Endothelial cell of umbilical vein (primary cell): ENCODE results near the gene DBP. TPM values are rescaled to one million over a fixed set of nuclear protein-coding genes. Genes with fewer than 3 reads are reported as not detected.

Source experiments
- BruUV-seq: library from RNA; stranded (reverse); fragments of 400-500 nt; replicated peaks from 2 replicates; lab custom pipeline; 2021; lab: Mats Ljungman, UMichigan
- CTCF ChIA-PET: fragments of 300-600, 350-600 bp; sonication (Branson Sonifier 250); formaldehyde crosslinking; loops from one replicate; lab custom pipeline; 2021; ENCODE audit warnings: antibody characterized with exemption, inconsistent platforms; lab: Charles Lee
- POLR2A ChIA-PET: fragments of 300-600, 350-600 bp; sonication (Branson Sonifier 250); formaldehyde crosslinking; loops from one replicate; lab custom pipeline; 2021; ENCODE audit warnings: antibody characterized with exemption, inconsistent platforms; lab: Charles Lee
- DNase-seq: peaks from one replicate; pipeline ENCODE4 v3.0.0-alpha.2; 2011; ENCODE audit warnings: low read depth, low spot score
- FAIRE-seq: peaks from 2 replicates; lab custom pipeline; 2011; peaks lifted over from hg19 to GRCh38; lab: Jason Lieb, UNC
- H2AFZ ChIP-seq: 2 replicates; pipeline ENCODE4 v1.6.0; 2012; ENCODE audit warnings: low read depth, low read length, control low read depth, inconsistent platforms
- H3K27ac ChIP-seq: 2 replicates; pipeline ENCODE4 v1.5.1; 2011; ENCODE audit warnings: low read depth, mild to moderate bottlenecking, control low read depth, low read length, moderate library complexity; ENCODE audit not compliant: insufficient read depth
- H3K27me3 ChIP-seq, 2 experiments: 2 replicates each; pipeline versions ENCODE4 v1.6.0 to v1.6.1; 2011; ENCODE audit warnings: low read length in 2 of 2, mixed read lengths in 1 of 2; ENCODE audit not compliant: control insufficient read depth in 2 of 2, insufficient read depth in 2 of 2
- H3K36me3 ChIP-seq, 2 experiments: 2 replicates in 1 of 2; 3 replicates in 1 of 2; pipeline ENCODE4 v1.5.1; 2011; ENCODE audit warnings: low read length in 2 of 2, mild to moderate bottlenecking in 1 of 2, moderate library complexity in 1 of 2; ENCODE audit not compliant: control insufficient read depth in 2 of 2, insufficient read depth in 2 of 2; ENCODE audit errors: extremely low read depth in 1 of 2
- H3K4me1 ChIP-seq: 3 replicates; pipeline ENCODE4 v1.5.1; 2011; ENCODE audit warnings: mild to moderate bottlenecking, low read length; ENCODE audit not compliant: control insufficient read depth, insufficient read depth; ENCODE audit errors: extremely low read depth
- H3K4me2 ChIP-seq: 2 replicates; pipeline ENCODE4 v1.6.1; 2011; ENCODE audit warnings: low read length, control low read depth, mixed read lengths; ENCODE audit not compliant: insufficient read depth
- H3K4me3 ChIP-seq, 3 experiments: fragments of 200-600 bp in 1 of 3; sonication (generic), shearing (Covaris generic) in 1 of 3; replicated peaks in 1 of 3; 2 replicates each; pipeline ENCODE4 v1.5.1; 2011 to 2016; ENCODE audit warnings: control low read depth in 3 of 3, low read length in 3 of 3, mild to moderate bottlenecking in 2 of 3, inconsistent platforms in 1 of 3, low read depth in 1 of 3, moderate library complexity in 1 of 3; ENCODE audit not compliant: insufficient read depth in 1 of 3
- H3K79me2 ChIP-seq: 2 replicates; pipeline ENCODE4 v1.6.0; 2012; ENCODE audit warnings: low read length, inconsistent platforms; ENCODE audit not compliant: control insufficient read depth, insufficient read depth
- H3K9ac ChIP-seq: replicated peaks from 2 replicates; pipeline ENCODE3; 2011; ENCODE audit warnings: low read length, control low read depth; ENCODE audit not compliant: insufficient read depth; ENCODE audit errors: extremely low read depth
- H3K9me1 ChIP-seq: replicated peaks from 3 replicates; pipeline ENCODE4 v1.6.0; 2011; ENCODE audit warnings: mild to moderate bottlenecking, low read length; ENCODE audit not compliant: control insufficient read depth, insufficient read depth; ENCODE audit errors: extremely low read depth
- H3K9me3 ChIP-seq: replicated peaks from 2 replicates; pipeline ENCODE4 v1.5.1; 2012; ENCODE audit warnings: low read length, inconsistent platforms; ENCODE audit not compliant: control insufficient read depth, insufficient read depth
- H4K20me1 ChIP-seq: replicated peaks from 2 replicates; pipeline ENCODE3; 2011; ENCODE audit warnings: mild to moderate bottlenecking, low read length; ENCODE audit not compliant: control insufficient read depth, insufficient read depth; ENCODE audit errors: extremely low read depth
- CTCF ChIP-seq, 2 donors: IDR thresholded peaks; 1 replicate in 1 of 2; 2 replicates in 1 of 2; pipeline ENCODE4 v1.5.1; 2011; ENCODE audit warnings: low read length in 2 of 2, mild to moderate bottlenecking in 2 of 2, moderate library complexity in 2 of 2, control low read depth in 1 of 2, inconsistent platforms in 1 of 2, low read depth in 1 of 2; ENCODE audit not compliant: insufficient read depth in 1 of 2; ENCODE audit errors: extremely low read depth in 1 of 2
- EZH2 ChIP-seq: IDR thresholded peaks from 2 replicates; pipeline ENCODE4 v1.6.1; 2012; ENCODE audit warnings: borderline replicate concordance, low read depth, mild to moderate bottlenecking, moderate library complexity, low read length, inconsistent platforms; ENCODE audit not compliant: severe bottlenecking
- FOS ChIP-seq: IDR thresholded peaks from 2 replicates; pipeline ENCODE4 v1.6.1; 2011; ENCODE audit warnings: mild to moderate bottlenecking, low read length, moderate library complexity, borderline replicate concordance; ENCODE audit not compliant: insufficient read depth
- GATA2 ChIP-seq: IDR thresholded peaks from 2 replicates; pipeline ENCODE4 v1.7.0; 2011; ENCODE audit warnings: low read depth, mild to moderate bottlenecking, moderate library complexity, mixed read lengths, low read length; ENCODE audit not compliant: insufficient read length, insufficient read depth
- JUN ChIP-seq: IDR thresholded peaks from 2 replicates; pipeline ENCODE4 v1.6.1; 2011; ENCODE audit warnings: borderline replicate concordance, low read depth; ENCODE audit not compliant: insufficient read length, insufficient read depth
- MAX ChIP-seq: IDR thresholded peaks from 2 replicates; pipeline ENCODE4 v1.6.1; 2011; ENCODE audit not compliant: insufficient read depth, insufficient read length
- MYC ChIP-seq: IDR thresholded peaks from one replicate; pipeline ENCODE4 v1.6.1; 2011; ENCODE audit warnings: mild to moderate bottlenecking, low read depth, low read length
- POLR2A ChIP-seq: IDR thresholded peaks from 2 replicates; pipeline ENCODE4 v1.6.1; 2012; ENCODE audit warnings: low read depth, mild to moderate bottlenecking, control low read depth, low read length
- POLR2AphosphoS5 ChIP-seq: IDR thresholded peaks from 2 replicates; pipeline ENCODE4 v1.6.1; 2012; ENCODE audit warnings: low read depth, mild to moderate bottlenecking, control low read depth, low read length, moderate library complexity; ENCODE audit not compliant: insufficient read depth
- dilution Hi-C: fragments of 300-500 bp; cut with MboI; formaldehyde crosslinking; loops from one replicate; pipeline ENCODE4 v1.15.0; 2019; ENCODE audit warnings: low sequenced_read_pairs; ENCODE audit not compliant: extremely low pct_ligation_motif_present
- intact Hi-C: fragments of 100-400 bp; cut with micrococcal nuclease; formaldehyde crosslinking; loops from one replicate; pipeline ENCODE4 v1.10.0; 2022
- polyA plus RNA-seq, 4 experiments: library from polyadenylated mRNA; depleted of rRNA in 3 of 4; stranded (reverse) in 3 of 4; unstranded in 1 of 4; fragments of >200 nt; gene quantifications; 2 replicates each; pipeline versions ENCODE4 v1.2.1 to v1.2.3, GENCODE V29; 2011 to 2012; ENCODE audit warnings: missing spikeins in 1 of 4
- total RNA-seq: library from RNA; stranded (reverse); gene quantifications from 2 replicates; pipeline ENCODE4 v1.2.3, GENCODE V29; 2021

The DBP gene
- total and polyA plus RNA-seq, 2 donors (not counting 3 experiments of a cell fraction or from before 2014, with no cell fraction given): 1.5 to 1.8 TPM

DNA sequence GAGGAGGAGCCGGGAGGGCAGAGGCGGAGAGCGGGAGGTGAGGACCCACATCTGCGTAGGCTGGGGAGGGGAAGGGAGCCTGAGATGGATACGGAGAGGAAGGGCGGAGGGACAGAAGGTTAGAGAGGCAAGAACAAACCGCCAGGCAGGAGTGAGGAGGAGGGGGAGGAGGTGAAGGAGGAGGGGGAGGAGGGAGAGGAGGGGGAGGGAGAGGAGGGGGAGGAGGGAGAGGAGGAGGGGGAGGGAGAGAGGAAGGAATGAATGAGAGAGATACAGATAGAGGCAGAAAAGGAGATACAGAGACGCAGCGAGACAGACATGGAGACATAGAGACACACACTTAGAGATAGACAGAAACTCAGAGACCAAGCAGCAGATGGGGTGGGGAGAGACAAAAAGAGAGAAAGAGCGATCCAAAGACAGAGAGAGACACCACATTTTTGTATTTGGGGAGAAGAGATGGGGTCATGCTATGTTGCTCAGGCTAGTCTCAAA, 9.6 kb upstream of the DBP start:
- POLR2A ChIA-PET: no interaction called here
- dilution Hi-C loops (no loop called here), intact Hi-C loops (loop anchor here (1.0 to 2.0 kb wide), 7 partner anchors 8 to 196 kb away; no protein-coding TSS in a partner anchor)
- Histone ChIP-seq H3K4me1 (peaks cover 9% of the 10 kb centered on the region), H3K4me3 (no peak overlapping the region), H3K9me1 (no peaks in the 10 kb centered on the region), H2AFZ (no peak overlapping the region), H3K79me2 (no peaks in the 10 kb centered on the region), H3K36me3 (no peaks in the 10 kb centered on the region), H3K9ac (no peak overlapping the region), H3K27me3 (peaks cover 0 to 2% of the 10 kb centered on the region in 2 experiments), H4K20me1 (no peaks in the 10 kb centered on the region), H3K4me2 (peak overlapping the region; percentile 72), H3K9me3 (no peaks in the 10 kb centered on the region), H3K27ac (no peak overlapping the region)
- FAIRE-seq (peak; percentile 85), DNase-seq (no peak)
- CTCF ChIA-PET: interaction anchor here (1.3 to 2.7 kb wide), 15 partner anchors 9 to 198 kb away, joined by 3 to 41 read pairs (median 12); partner anchors contain the start of genes HSD17B14 and NTN5
- BruUV-seq: no TSS peak
- TF ChIP-seq GATA2 (no peak), FOS (no peak), EZH2 (no peak), MYC (no peak), CTCF (IDR thresholded peaks at IDR 0.05; ENCODE audit: extremely low read depth in 1 of 2, insufficient read depth in 1 of 2, low read depth in 1 of 2, low read length in 2 of 2) (no peak), MAX (no peak), POLR2AphosphoS5 (no peak), POLR2A (no peak), JUN (no peak)
